Liver (tissue), 3 donors: ENCODE data around the gene UBE2E2.

Experiments used
- CTCF ChIP-seq: fragments of 150-350 bp; IDR thresholded peaks from 2 replicates; pipeline ENCODE4 v1.5.1; 2017; ENCODE audit warnings: improper control_type of control experiment, low read depth, low read length; ENCODE audit not compliant: missing input control
- EGR1 ChIP-seq, 2 donors: IDR thresholded peaks; 2 replicates each; pipeline ENCODE4 v1.6.1; 2016 to 2018; ENCODE audit warnings: antibody characterized with exemption in 2 of 2, low read depth in 2 of 2
- GABPA ChIP-seq, 2 donors: IDR thresholded peaks in 1 of 2; conservative IDR thresholded peaks in 1 of 2; 2 replicates each; pipeline ENCODE4 v1.6.1; 2016; ENCODE audit warnings: antibody characterized with exemption in 2 of 2, mild to moderate bottlenecking in 1 of 2, moderate library complexity in 1 of 2
- HNF4A ChIP-seq, 2 donors: conservative IDR thresholded peaks; 2 replicates each; pipeline ENCODE4 v1.6.1; 2016; ENCODE audit warnings: antibody characterized with exemption in 2 of 2, mild to moderate bottlenecking in 2 of 2
- JUND ChIP-seq, 2 donors: IDR thresholded peaks; 2 replicates each; pipeline ENCODE4 v1.6.1; 2016; ENCODE audit warnings: antibody characterized with exemption in 2 of 2
- MAX ChIP-seq: IDR thresholded peaks from 2 replicates; pipeline ENCODE4 v1.6.1; 2016; ENCODE audit warnings: antibody characterized with exemption
- RAD21 ChIP-seq, 2 donors: IDR thresholded peaks; 2 replicates each; pipeline ENCODE4 v1.6.1; 2016; ENCODE audit warnings: antibody characterized with exemption in 2 of 2, mild to moderate bottlenecking in 2 of 2
- REST ChIP-seq: IDR thresholded peaks from 2 replicates; pipeline ENCODE4 v1.6.1; 2016; ENCODE audit warnings: antibody characterized with exemption, mild to moderate bottlenecking
- RXRA ChIP-seq, 2 donors: IDR thresholded peaks; 2 replicates each; pipeline ENCODE4 v1.6.1; 2017 to 2018; ENCODE audit warnings: antibody characterized with exemption in 2 of 2, mild to moderate bottlenecking in 1 of 2
- SP1 ChIP-seq: IDR thresholded peaks from 2 replicates; pipeline ENCODE4 v1.6.1; 2018; ENCODE audit warnings: antibody characterized with exemption, mild to moderate bottlenecking
- TAF1 ChIP-seq: conservative IDR thresholded peaks from 2 replicates; pipeline ENCODE4 v1.6.1; 2016; ENCODE audit warnings: antibody characterized with exemption, mild to moderate bottlenecking
- YY1 ChIP-seq: IDR thresholded peaks from 2 replicates; pipeline ENCODE4 v1.6.1; 2016; ENCODE audit warnings: antibody characterized with exemption, mild to moderate bottlenecking
- ZBTB33 ChIP-seq: IDR thresholded peaks from 2 replicates; pipeline ENCODE4 v1.6.1; 2016; ENCODE audit warnings: antibody characterized with exemption
- donor health status: healthy.
- donor health status: healthy.

- TF ChIP-seq CTCF (no peak), GABPA (IDR thresholded peaks at IDR 0.05 in 1 of 2, conservative IDR thresholded peaks at IDR 0.05 in 1 of 2) (no peak), JUND (IDR thresholded peaks at IDR 0.05) (no peak), TAF1 (no peak), RAD21 (IDR thresholded peaks at IDR 0.05) (no peak), REST (peak; percentile 99), YY1 (no peak), EGR1 (IDR thresholded peaks at IDR 0.05; ENCODE audit: low read depth in 2 of 2) (no peak), SP1 (no peak), HNF4A (conservative IDR thresholded peaks at IDR 0.05) (no peak), MAX (no peak), RXRA (IDR thresholded peaks at IDR 0.05) (no peak), ZBTB33 (no peak)
These were observed 85.2 kb downstream of the UBE2E2 start for GRCh38 chr3:23288286-23288685.
